Measurements from ENCODE around the gene RAB40B. TPM values are rescaled to one million over a fixed set of nuclear protein-coding genes. Genes with fewer than 3 reads are reported as not detected.

Gene RAB40B
- total and polyA plus RNA-seq, 2 of the 13 experiments (the other 11 are each of a cell fraction or from before 2014, with no cell fraction given), result 6.2 to 6.5 TPM

GRCh38 chr17:82737967-82738877 is 39.7 kb upstream of the RAB40B start (continued):
- peak; percentile 97 for TF ChIP-seq SNAPC4 (CRISPR knock-in tag; IDR thresholded peaks at IDR 0.05)
- peak; percentile 29; the same call in 1 of the 2 replicates for TF ChIP-seq ZNF550 (CRISPR knock-in tag; IDR thresholded peaks at IDR 0.05; ENCODE audit: borderline replicate concordance)
- TF ChIP-seq CHD4 (IDR thresholded peaks at IDR 0.05; ENCODE audit: borderline replicate concordance, low read length), result peak; percentile 72; the same call in 1 of the 2 replicates
- peak; percentile 98 for TF ChIP-seq MLXIP (CRISPR knock-in tag; IDR thresholded peaks at IDR 0.05; ENCODE audit: borderline replicate concordance)
- TF ChIP-seq, protein P1, sequence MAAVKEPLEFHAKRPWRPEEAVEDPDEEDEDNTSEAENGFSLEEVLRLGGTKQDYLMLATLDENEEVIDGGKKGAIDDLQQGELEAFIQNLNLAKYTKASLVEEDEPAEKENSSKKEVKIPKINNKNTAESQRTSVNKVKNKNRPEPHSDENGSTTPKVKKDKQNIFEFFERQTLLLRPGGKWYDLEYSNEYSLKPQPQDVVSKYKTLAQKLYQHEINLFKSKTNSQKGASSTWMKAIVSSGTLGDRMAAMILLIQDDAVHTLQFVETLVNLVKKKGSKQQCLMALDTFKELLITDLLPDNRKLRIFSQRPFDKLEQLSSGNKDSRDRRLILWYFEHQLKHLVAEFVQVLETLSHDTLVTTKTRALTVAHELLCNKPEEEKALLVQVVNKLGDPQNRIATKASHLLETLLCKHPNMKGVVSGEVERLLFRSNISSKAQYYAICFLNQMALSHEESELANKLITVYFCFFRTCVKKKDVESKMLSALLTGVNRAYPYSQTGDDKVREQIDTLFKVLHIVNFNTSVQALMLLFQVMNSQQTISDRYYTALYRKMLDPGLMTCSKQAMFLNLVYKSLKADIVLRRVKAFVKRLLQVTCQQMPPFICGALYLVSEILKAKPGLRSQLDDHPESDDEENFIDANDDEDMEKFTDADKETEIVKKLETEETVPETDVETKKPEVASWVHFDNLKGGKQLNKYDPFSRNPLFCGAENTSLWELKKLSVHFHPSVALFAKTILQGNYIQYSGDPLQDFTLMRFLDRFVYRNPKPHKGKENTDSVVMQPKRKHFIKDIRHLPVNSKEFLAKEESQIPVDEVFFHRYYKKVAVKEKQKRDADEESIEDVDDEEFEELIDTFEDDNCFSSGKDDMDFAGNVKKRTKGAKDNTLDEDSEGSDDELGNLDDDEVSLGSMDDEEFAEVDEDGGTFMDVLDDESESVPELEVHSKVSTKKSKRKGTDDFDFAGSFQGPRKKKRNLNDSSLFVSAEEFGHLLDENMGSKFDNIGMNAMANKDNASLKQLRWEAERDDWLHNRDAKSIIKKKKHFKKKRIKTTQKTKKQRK (IDR thresholded peaks at IDR 0.05; ENCODE audit: low read length), result no peak
- TF ChIP-seq DNMT3B (CRISPR knock-in tag; conservative IDR thresholded peaks at IDR 0.05), result peak; percentile 98
- peak; percentile 96 for TF ChIP-seq RBM39 (IDR thresholded peaks at IDR 0.05; ENCODE audit: low read depth, low read length, poor library complexity, severe bottlenecking)
- TF ChIP-seq EZH2 (conservative IDR thresholded peaks at IDR 0.05; ENCODE audit: low read depth, low read length), result no peak
- TF ChIP-seq, protein P2, sequence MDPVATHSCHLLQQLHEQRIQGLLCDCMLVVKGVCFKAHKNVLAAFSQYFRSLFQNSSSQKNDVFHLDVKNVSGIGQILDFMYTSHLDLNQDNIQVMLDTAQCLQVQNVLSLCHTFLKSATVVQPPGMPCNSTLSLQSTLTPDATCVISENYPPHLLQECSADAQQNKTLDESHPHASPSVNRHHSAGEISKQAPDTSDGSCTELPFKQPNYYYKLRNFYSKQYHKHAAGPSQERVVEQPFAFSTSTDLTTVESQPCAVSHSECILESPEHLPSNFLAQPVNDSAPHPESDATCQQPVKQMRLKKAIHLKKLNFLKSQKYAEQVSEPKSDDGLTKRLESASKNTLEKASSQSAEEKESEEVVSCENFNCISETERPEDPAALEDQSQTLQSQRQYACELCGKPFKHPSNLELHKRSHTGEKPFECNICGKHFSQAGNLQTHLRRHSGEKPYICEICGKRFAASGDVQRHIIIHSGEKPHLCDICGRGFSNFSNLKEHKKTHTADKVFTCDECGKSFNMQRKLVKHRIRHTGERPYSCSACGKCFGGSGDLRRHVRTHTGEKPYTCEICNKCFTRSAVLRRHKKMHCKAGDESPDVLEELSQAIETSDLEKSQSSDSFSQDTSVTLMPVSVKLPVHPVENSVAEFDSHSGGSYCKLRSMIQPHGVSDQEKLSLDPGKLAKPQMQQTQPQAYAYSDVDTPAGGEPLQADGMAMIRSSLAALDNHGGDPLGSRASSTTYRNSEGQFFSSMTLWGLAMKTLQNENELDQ (CRISPR knock-in tag; IDR thresholded peaks at IDR 0.05; ENCODE audit: borderline replicate concordance), result peak; percentile 90
- TF ChIP-seq, protein P3, sequence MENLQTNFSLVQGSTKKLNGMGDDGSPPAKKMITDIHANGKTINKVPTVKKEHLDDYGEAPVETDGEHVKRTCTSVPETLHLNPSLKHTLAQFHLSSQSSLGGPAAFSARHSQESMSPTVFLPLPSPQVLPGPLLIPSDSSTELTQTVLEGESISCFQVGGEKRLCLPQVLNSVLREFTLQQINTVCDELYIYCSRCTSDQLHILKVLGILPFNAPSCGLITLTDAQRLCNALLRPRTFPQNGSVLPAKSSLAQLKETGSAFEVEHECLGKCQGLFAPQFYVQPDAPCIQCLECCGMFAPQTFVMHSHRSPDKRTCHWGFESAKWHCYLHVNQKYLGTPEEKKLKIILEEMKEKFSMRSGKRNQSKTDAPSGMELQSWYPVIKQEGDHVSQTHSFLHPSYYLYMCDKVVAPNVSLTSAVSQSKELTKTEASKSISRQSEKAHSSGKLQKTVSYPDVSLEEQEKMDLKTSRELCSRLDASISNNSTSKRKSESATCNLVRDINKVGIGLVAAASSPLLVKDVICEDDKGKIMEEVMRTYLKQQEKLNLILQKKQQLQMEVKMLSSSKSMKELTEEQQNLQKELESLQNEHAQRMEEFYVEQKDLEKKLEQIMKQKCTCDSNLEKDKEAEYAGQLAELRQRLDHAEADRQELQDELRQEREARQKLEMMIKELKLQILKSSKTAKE (CRISPR knock-in tag; IDR thresholded peaks at IDR 0.05; ENCODE audit: borderline replicate concordance), result peak; percentile 97
